Adrenal gland (tissue), 5 donors: Measurements from ENCODE around the gene NUCKS1.

Experiments
- POLR2A ChIP-seq, 2 donors: fragments of 450-650 bp; IDR thresholded peaks; one replicate each; pipeline ENCODE4 v1.6.1; 2017; ENCODE audit warnings: antibody characterized with exemption in 2 of 2, mild to moderate bottlenecking in 2 of 2, moderate library complexity in 1 of 2
- TF ChIP-seq, protein P1 (sequence below), 6 experiments: fragments of 450-650 bp in 4 of 6; fragments of 200-600 bp in 2 of 6; sonication (generic) in 1 of 6; IDR thresholded peaks; 1 replicate in 5 of 6; 2 replicates in 1 of 6; pipeline versions ENCODE4 v1.5.1 to v1.8.0; 2016 to 2021; ENCODE audit warnings: antibody characterized with exemption in 6 of 6, mild to moderate bottlenecking in 2 of 6, moderate library complexity in 1 of 6
- donor health status: DM: no; HTN: no; CAD: no.

DNA sequence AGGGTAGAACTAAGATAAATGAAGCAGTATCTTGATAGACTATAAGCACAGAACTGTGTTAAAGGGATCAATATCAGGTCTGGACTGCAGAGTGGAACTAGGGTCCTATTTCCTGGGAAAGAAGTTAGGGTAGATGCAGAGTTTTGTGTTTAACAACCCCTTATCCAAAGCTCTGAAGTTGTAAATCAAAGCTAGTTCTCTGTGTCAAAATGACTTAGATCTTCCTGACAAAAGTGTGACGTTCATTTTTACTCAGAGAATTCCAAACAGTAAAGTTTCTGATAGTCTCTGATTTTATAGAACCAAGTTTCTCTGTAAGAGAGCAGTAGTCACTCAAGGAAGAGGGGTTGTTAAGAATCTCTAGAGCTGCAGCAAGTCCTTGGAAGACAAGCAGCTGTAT lies 8.3 kb downstream of the NUCKS1 start:
- TF ChIP-seq, protein P1, sequence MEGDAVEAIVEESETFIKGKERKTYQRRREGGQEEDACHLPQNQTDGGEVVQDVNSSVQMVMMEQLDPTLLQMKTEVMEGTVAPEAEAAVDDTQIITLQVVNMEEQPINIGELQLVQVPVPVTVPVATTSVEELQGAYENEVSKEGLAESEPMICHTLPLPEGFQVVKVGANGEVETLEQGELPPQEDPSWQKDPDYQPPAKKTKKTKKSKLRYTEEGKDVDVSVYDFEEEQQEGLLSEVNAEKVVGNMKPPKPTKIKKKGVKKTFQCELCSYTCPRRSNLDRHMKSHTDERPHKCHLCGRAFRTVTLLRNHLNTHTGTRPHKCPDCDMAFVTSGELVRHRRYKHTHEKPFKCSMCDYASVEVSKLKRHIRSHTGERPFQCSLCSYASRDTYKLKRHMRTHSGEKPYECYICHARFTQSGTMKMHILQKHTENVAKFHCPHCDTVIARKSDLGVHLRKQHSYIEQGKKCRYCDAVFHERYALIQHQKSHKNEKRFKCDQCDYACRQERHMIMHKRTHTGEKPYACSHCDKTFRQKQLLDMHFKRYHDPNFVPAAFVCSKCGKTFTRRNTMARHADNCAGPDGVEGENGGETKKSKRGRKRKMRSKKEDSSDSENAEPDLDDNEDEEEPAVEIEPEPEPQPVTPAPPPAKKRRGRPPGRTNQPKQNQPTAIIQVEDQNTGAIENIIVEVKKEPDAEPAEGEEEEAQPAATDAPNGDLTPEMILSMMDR (IDR thresholded peaks at IDR 0.05): no peak
- TF ChIP-seq POLR2A (IDR thresholded peaks at IDR 0.05): no peak
